ENCODE data around the gene SLC25A45.

SLC25A45 gene

GRCh38 chr11:65402790-65403189 is 20.3 kb upstream of the SLC25A45 start:
- DNase-seq: no peak

GRCh38 chr11:65401803-65402248 is 19.4 kb upstream of the SLC25A45 start:
- DNase-seq: no peak

- no peak for DNase-seq
These were observed 18.8 kb upstream of the SLC25A45 start for GRCh38 chr11:65401073-65401802.

- no peak for DNase-seq
These were observed 18.0 kb upstream of the SLC25A45 start for GRCh38 chr11:65400307-65401072.

- DNase-seq: no peak
These were observed 17.4 kb upstream of the SLC25A45 start for GRCh38 chr11:65399845-65400244.

- no peak for DNase-seq
These were observed 16.8 kb upstream of the SLC25A45 start for GRCh38 chr11:65399249-65399648.

GRCh38 chr11:65398362-65398910 is 16.0 kb upstream of the SLC25A45 start:
- no peak for DNase-seq

GRCh38 chr11:65396769-65397745 is 14.6 kb upstream of the SLC25A45 start:
- DNase-seq: no peak

GRCh38 chr11:65395961-65396530 is 13.6 kb upstream of the SLC25A45 start:
- no peak for DNase-seq

GRCh38 chr11:65394125-65394536 is 11.7 kb upstream of the SLC25A45 start:
- no peak for DNase-seq

- no peak for DNase-seq
These were observed 11.2 kb upstream of the SLC25A45 start for GRCh38 chr11:65393513-65394079.

- no peak for DNase-seq
These were observed 10.5 kb upstream of the SLC25A45 start for GRCh38 chr11:65392899-65393298.

GRCh38 chr11:65392186-65392829 is 9.9 kb upstream of the SLC25A45 start:
- DNase-seq: no peak

- no peak for DNase-seq
These were observed 8.6 kb upstream of the SLC25A45 start for GRCh38 chr11:65390996-65391395.

- DNase-seq: no peak
These were observed 7.9 kb upstream of the SLC25A45 start for GRCh38 chr11:65390099-65390941.

- no peak for DNase-seq
These were observed 7.0 kb upstream of the SLC25A45 start for GRCh38 chr11:65389294-65389980.

- DNase-seq: no peak
These were observed 6.3 kb upstream of the SLC25A45 start for GRCh38 chr11:65388731-65389130.

- peak; percentile 85 for DNase-seq
These were observed 4.1 kb upstream of the SLC25A45 start, which contains the start of gene FRMD8 for GRCh38 chr11:65386307-65387140. Gene FRMD8 (plus strand): TSS chr11:65386637. CDS start chr11:65387037, 400 bp downstream.
